HAP-1 (cell line): ENCODE results near the gene ATP2B2.

Source experiments
- DNase-seq, 2 experiments: peaks; one replicate each; pipeline ENCODE4 v3.0.0-alpha.2; 2016 to 2020; ENCODE audit warnings: low spot score in 2 of 2
- H3K27me3 ChIP-seq: fragments of 250-450 bp; sonication (Bioruptor Pico); 2 replicates; pipeline ENCODE4 v1.5.1; 2020; ENCODE audit warnings: low read depth, mild to moderate bottlenecking, moderate library complexity
- H3K36me3 ChIP-seq: fragments of 250-450 bp; sonication (Bioruptor Pico); replicated peaks from 2 replicates; pipeline ENCODE4 v1.5.1; 2020; ENCODE audit warnings: mild to moderate bottlenecking
- H3K4me1 ChIP-seq: fragments of 250-450 bp; sonication (Bioruptor Pico); 2 replicates; pipeline ENCODE4 v1.5.1; 2020; ENCODE audit warnings: mild to moderate bottlenecking
- H3K4me3 ChIP-seq: fragments of 250-450 bp; sonication (Bioruptor Pico); 2 replicates; pipeline ENCODE4 v1.5.1; 2020; ENCODE audit warnings: mild to moderate bottlenecking, moderate library complexity
- H3K9me3 ChIP-seq: fragments of 250-450 bp; sonication (Bioruptor Pico); 2 replicates; pipeline ENCODE4 v1.5.1; 2020; ENCODE audit warnings: mild to moderate bottlenecking, moderate library complexity
- in situ Hi-C: fragments of 300-500 bp; cut with MboI; formaldehyde crosslinking; loops from 3 replicates; pipeline ENCODE4 v1.14.3; 2020; ENCODE audit warnings: low sequenced_read_pairs, inconsistent platforms, mixed read lengths

The ATP2B2 gene

GRCh38 chr3:10505050-10505790 is at the start of gene ATP2B2:
ATP2B2 (minus strand) TSS chr3:10505586; CDS start chr3:10449543, 56,043 bp downstream.
- in situ Hi-C loops = no loop called here
- Histone ChIP-seq H3K9me3 (no peaks in the 10 kb centered on the region), H3K27me3 (peaks cover 15% of the 10 kb centered on the region), H3K36me3 (no peaks in the 10 kb centered on the region), H3K4me3 (peak within 1 kb of the TSS; percentile 13), H3K4me1 (no peaks in the 10 kb centered on the region)
- peak in 1 of 2 experiments; percentile 41 for DNase-seq

- peaks cover 6% of the 10 kb centered on the region for H3K27me3 ChIP-seq
- DNase-seq = peak in 1 of 2 experiments; percentile 1
- in situ Hi-C loops = no loop called here
- peaks cover 10% of the 10 kb centered on the region for H3K4me1 ChIP-seq
- H3K36me3 ChIP-seq = no peaks in the 10 kb centered on the region
- H3K4me3 ChIP-seq = no peak overlapping the region
- no peaks in the 10 kb centered on the region for H3K9me3 ChIP-seq
These were observed 49.4 kb upstream of the ATP2B2 start for GRCh38 chr3:10554746-10555145.

- Histone ChIP-seq H3K4me1 (peaks cover 10% of the 10 kb centered on the region), H3K4me3 (no peak overlapping the region), H3K27me3 (peaks cover 6% of the 10 kb centered on the region), H3K9me3 (no peaks in the 10 kb centered on the region), H3K36me3 (no peaks in the 10 kb centered on the region)
- no peak for DNase-seq
- in situ Hi-C loops = no loop called here
These were observed 48.8 kb upstream of the ATP2B2 start for GRCh38 chr3:10554236-10554611.

- DNase-seq = peak; percentile 85 to 86
- no peak overlapping the region for H3K4me3 ChIP-seq
- in situ Hi-C loops = no loop called here
- H3K27me3 ChIP-seq = peaks cover 3% of the 10 kb centered on the region
- peaks cover 10% of the 10 kb centered on the region for H3K4me1 ChIP-seq
- H3K36me3 ChIP-seq = no peaks in the 10 kb centered on the region
- no peaks in the 10 kb centered on the region for H3K9me3 ChIP-seq
These were observed 48.3 kb upstream of the ATP2B2 start for GRCh38 chr3:10553591-10554235.

GRCh38 chr3:10552631-10552943 is 47.2 kb upstream of the ATP2B2 start:
- peaks cover 10% of the 10 kb centered on the region for H3K4me1 ChIP-seq
- in situ Hi-C loops = no loop called here
- DNase-seq = no peak
- no peaks in the 10 kb centered on the region for H3K9me3 ChIP-seq
- H3K27me3 ChIP-seq = peaks cover 2% of the 10 kb centered on the region; the same call in 1 of the 2 replicates
- no peaks in the 10 kb centered on the region for H3K36me3 ChIP-seq
- no peak overlapping the region for H3K4me3 ChIP-seq

GRCh38 chr3:10551821-10552630 is 46.6 kb upstream of the ATP2B2 start:
- no peaks in the 10 kb centered on the region for H3K36me3 ChIP-seq
- peaks cover 10% of the 10 kb centered on the region for H3K4me1 ChIP-seq
- no peaks in the 10 kb centered on the region for H3K9me3 ChIP-seq
- in situ Hi-C loops = no loop called here
- H3K27me3 ChIP-seq = peaks cover 2% of the 10 kb centered on the region; the same call in 1 of the 2 replicates
- peak in 1 of 2 experiments; percentile 0 for DNase-seq
- H3K4me3 ChIP-seq = no peak overlapping the region

- H3K27me3 ChIP-seq = peaks cover 2% of the 10 kb centered on the region; the same call in 1 of the 2 replicates
- H3K4me3 ChIP-seq = no peak overlapping the region
- peaks cover 10% of the 10 kb centered on the region for H3K4me1 ChIP-seq
- no peaks in the 10 kb centered on the region for H3K9me3 ChIP-seq
- no peaks in the 10 kb centered on the region for H3K36me3 ChIP-seq
- in situ Hi-C loops = no loop called here
- DNase-seq = no peak
These were observed 45.8 kb upstream of the ATP2B2 start for GRCh38 chr3:10551139-10551538.

GRCh38 chr3:10550705-10551104 is 45.3 kb upstream of the ATP2B2 start:
- in situ Hi-C loops = no loop called here
- no peak for DNase-seq
- Histone ChIP-seq H3K36me3 (no peaks in the 10 kb centered on the region), H3K9me3 (no peaks in the 10 kb centered on the region), H3K4me3 (no peak overlapping the region), H3K27me3 (peaks cover 2% of the 10 kb centered on the region; the same call in 1 of the 2 replicates), H3K4me1 (peaks cover 10% of the 10 kb centered on the region)

GRCh38 chr3:10549617-10550230 is 44.3 kb upstream of the ATP2B2 start:
- DNase-seq = no peak
- peaks cover 10% of the 10 kb centered on the region for H3K4me1 ChIP-seq
- in situ Hi-C loops = no loop called here
- peaks cover 2% of the 10 kb centered on the region; the same call in 1 of the 2 replicates for H3K27me3 ChIP-seq
- no peak overlapping the region for H3K4me3 ChIP-seq
- no peaks in the 10 kb centered on the region for H3K9me3 ChIP-seq
- no peaks in the 10 kb centered on the region for H3K36me3 ChIP-seq

- DNase-seq = no peak
- Histone ChIP-seq H3K4me3 (no peak overlapping the region), H3K9me3 (no peaks in the 10 kb centered on the region), H3K36me3 (no peaks in the 10 kb centered on the region), H3K4me1 (peaks cover 8% of the 10 kb centered on the region), H3K27me3 (peaks cover 2% of the 10 kb centered on the region; the same call in 1 of the 2 replicates)
- in situ Hi-C loops = no loop called here
These were observed 43.6 kb upstream of the ATP2B2 start for GRCh38 chr3:10548992-10549391.

GRCh38 chr3:10547841-10548783 is 42.7 kb upstream of the ATP2B2 start:
- no peak for DNase-seq
- in situ Hi-C loops = no loop called here
- H3K27me3 ChIP-seq = peaks cover 2% of the 10 kb centered on the region; the same call in 1 of the 2 replicates

GRCh38 chr3:10547413-10547812 is 42.0 kb upstream of the ATP2B2 start:
- no peak for DNase-seq
- in situ Hi-C loops = no loop called here
- Histone ChIP-seq H3K9me3 (no peaks in the 10 kb centered on the region), H3K4me3 (no peak overlapping the region), H3K4me1 (no peaks in the 10 kb centered on the region), H3K27me3 (peaks cover 2% of the 10 kb centered on the region; the same call in 1 of the 2 replicates), H3K36me3 (no peaks in the 10 kb centered on the region)

More at GRCh38 chr3:10547841-10548783, 42.7 kb upstream of the ATP2B2 start:
- no peaks in the 10 kb centered on the region for H3K36me3 ChIP-seq
- H3K4me3 ChIP-seq = no peak overlapping the region
- no peaks in the 10 kb centered on the region for H3K9me3 ChIP-seq
- peaks cover under 1% of the 10 kb centered on the region; the same call in 1 of the 2 replicates for H3K4me1 ChIP-seq
